ENCODE results near the gene MED8.

- no peak for TF ChIP-seq YY1 (IDR thresholded peaks at IDR 0.05; ENCODE audit: insufficient read depth, insufficient read length)
- TF ChIP-seq ZNF274 (IDR thresholded peaks at IDR 0.05; ENCODE audit: low read depth, low read length) = no peak
- TF ChIP-seq SUZ12 (IDR thresholded peaks at IDR 0.05; ENCODE audit: extremely low read depth, insufficient read depth, insufficient read length) = no peak
Observed at GRCh38 chr1:43421396-43421795, 31.8 kb upstream of the MED8 start.
